Hematopoietic multipotent progenitor cell (in vitro differentiated cells): ENCODE measurements around the gene SSB. TPM values are rescaled to one million over a fixed set of nuclear protein-coding genes. Genes with fewer than 3 reads are reported as not detected.

Experiments used
- total RNA-seq: library from RNA; depleted of rRNA; stranded (reverse); fragments of >200 nt; gene quantifications from one replicate; pipeline ENCODE4 v1.2.3, GENCODE V29; 2012

SSB gene
- total RNA-seq, 1 donor: 23.2 TPM

Other genes starting within 250 kb of the SSB start
- 11.6 TPM for gene FASTKD1, start 225.0 kb upstream of the SSB start, total RNA-seq
- 8.3 TPM for gene PPIG, start 214.5 kb upstream of the SSB start, total RNA-seq
- not detected for gene CFAP210, start 104.5 kb upstream of the SSB start, total RNA-seq
- 3.2 TPM for gene PHOSPHO2, start 104.4 kb upstream of the SSB start, total RNA-seq
- gene KLHL23, start 65.0 kb upstream of the SSB start, total RNA-seq: 9.4 TPM
- 14.8 TPM for gene METTL5, start 26.0 kb downstream of the SSB start, total RNA-seq
- gene UBR3, start 28.6 kb downstream of the SSB start, total RNA-seq: 11.3 TPM